Stimulated activated CD4-positive, alpha-beta T cell treated with anti-CD3 and anti-CD28 coated beads, TNF-alpha, amount 100 ng/mL, for 48 hours (primary cell): Measurements from ENCODE around the gene ACER2.

ENCODE experiments used
- DNase-seq, 3 donors: peaks; one replicate each; pipeline ENCODE4 v3.0.0-alpha.2; 2020; ENCODE audit warnings: low read depth in 3 of 3

ACER2 gene

GRCh38 chr9:19456426-19456825 lies 47.6 kb downstream of the ACER2 start:
- no peak for DNase-seq

- peak; percentile 22 to 51 (median 22) for DNase-seq
Measured at GRCh38 chr9:19456996-19457692, 48.3 kb downstream of the ACER2 start.

- DNase-seq, result no peak
Measured at GRCh38 chr9:19457693-19458009, 48.8 kb downstream of the ACER2 start.

- no peak for DNase-seq
Measured at GRCh38 chr9:19460243-19460642, 51.4 kb downstream of the ACER2 start.

DNA sequence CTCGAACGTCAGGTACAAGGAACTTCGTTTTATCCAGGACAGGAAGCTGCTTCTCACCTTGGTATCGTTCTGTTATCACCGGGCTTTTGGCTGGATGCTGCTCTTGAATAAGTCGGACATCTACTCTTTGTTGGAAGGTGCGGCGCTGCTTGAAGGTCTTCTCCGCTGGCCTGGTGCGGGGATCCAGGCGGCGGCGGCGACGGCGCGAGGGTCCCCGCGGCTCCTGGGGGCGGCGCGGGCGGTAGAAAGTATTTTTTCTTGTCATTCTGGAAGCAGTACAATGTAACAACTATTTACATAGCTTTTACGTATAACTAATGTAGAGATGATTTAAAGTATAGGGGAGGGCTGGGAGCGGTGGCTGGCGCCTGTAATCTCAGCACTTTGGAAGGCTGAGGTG lies 52.3 kb downstream of the ACER2 start:
- DNase-seq, result no peak

GRCh38 chr9:19464061-19464763 lies 55.4 kb downstream of the ACER2 start:
- DNase-seq, result no peak

- DNase-seq, result peak; percentile 35 to 55 (median 48)
Measured at GRCh38 chr9:19464764-19465585, 56.2 kb downstream of the ACER2 start.

DNA sequence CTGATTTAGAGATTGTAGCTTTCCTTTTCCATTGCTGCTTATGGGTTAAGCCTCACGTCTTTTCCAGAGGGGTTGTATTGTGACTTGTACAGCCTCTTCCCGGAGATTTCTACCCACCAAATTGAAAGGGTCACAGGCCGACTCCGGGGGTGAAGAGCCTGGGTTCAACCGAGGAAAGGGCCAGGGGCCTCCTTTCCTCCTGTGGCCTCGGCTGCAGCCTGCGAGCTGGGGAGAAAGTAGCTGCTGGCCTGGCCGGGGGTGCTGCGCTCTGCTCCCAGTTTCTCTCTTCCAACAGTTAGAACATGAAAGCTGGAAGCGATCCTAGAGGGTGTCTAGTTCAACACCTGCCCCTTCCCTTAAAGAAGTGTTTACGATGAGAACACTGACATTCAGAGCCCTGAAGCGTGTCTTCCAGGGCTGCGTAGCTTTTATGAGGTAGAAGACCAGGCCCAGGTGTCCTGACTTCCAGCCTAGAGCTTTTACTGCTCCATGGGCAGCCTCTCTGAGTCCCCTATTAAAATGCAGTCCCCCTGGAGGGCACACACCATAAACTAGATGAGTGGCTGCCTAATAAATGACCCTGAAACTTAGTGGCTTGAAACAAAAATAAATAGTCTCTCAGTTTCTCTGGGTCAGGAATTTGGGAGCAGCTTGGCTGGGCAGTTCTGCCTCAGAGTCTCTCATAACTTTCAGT lies 56.9 kb downstream of the ACER2 start:
- DNase-seq, result no peak

- no peak for DNase-seq
Measured at GRCh38 chr9:19466280-19466639, 57.5 kb downstream of the ACER2 start.

DNA sequence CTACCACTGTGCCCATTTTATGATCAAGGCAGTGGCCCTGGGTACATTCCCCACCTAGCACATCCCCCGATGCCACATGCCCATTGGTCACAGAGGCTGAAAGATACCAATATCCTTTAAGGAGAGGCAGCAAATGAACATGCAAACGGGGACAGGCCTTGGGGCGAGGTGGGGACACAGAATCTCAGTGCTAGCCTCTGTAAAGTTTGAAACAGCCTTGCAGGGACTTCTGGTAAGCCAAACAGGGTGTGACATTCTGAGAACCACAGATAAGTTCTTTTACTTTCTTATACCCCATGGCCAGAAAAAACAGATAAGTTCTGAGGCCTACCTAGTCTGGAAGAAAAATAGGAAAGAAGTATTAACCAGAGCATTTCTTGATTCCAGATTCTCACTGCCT lies 60.5 kb downstream of the ACER2 start:
- no peak for DNase-seq

DNA sequence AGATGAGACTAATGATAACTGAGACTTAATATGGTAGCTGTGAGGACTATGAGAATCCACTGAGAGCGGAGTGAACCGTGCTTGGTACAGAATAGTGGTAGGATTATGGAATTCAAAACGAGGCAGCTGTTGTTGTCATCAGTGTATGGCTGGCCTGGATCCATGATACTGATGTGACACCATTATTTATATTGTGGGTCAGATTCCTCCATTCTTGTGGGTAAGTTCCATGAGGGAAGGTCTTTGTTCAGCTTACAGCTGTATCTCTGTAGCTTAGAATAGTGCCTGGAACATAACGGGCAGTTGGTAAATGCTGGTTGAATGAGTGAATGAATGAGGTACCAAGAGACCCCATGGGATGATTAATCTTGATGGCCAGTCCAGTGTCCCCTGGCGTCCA lies 61.8 kb downstream of the ACER2 start:
- no peak for DNase-seq

DNA sequence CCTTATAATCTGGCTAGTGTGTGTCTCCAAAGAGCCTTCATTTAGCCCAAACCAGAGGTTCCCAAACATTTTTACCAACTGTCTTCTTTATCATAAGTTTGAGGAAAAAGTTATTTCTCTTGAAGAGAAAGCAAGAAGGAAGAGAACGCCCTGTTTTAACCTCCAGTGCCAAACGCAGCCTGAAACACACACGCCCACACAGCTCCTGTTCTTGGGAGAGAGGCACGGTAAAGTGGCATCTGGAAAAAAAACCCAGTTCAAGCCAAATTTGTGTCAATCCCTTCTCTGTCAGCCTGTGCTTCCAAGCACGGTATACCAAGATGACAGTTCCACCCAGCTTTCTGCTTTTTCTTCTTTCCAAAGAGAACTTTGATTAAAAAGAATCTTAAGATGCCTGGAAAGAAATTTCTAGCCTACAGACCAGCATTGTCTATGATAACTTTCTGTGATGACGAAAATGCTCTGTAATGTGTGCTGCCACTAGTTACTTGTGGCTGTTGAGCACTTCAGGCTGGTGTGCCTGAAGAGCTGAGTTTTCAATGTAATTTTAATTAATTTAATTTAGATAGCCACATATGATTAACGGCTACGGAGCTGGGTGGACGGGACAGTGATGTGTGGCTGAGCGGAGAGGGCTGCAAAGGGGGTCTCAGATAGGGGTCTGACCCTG lies 62.3 kb downstream of the ACER2 start:
- DNase-seq, result no peak

GRCh38 chr9:19471737-19472648 lies 63.2 kb downstream of the ACER2 start:
- DNase-seq, result peak; percentile 35 to 45 (median 36)

- no peak for DNase-seq
Measured at GRCh38 chr9:19473605-19474004, 64.8 kb downstream of the ACER2 start.

DNA sequence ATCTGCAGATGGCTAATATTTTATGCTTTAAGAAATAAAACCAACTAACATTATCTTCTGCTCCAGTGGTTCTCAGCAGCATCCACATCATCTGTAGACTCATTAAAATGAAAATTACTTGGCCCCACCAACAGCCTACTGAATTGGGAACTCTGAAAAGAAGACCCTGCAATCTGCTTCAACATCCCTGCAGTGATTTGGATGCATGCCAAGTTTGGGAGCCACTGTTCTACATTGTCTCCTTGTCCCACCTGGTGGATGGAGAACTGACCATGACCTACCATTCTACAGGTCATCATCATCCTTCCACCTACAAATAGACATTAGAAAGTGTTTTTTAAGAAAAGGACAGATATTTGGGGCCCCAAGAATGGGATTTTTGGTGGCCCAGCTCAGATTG lies 71.1 kb downstream of the ACER2 start:
- no peak for DNase-seq

DNA sequence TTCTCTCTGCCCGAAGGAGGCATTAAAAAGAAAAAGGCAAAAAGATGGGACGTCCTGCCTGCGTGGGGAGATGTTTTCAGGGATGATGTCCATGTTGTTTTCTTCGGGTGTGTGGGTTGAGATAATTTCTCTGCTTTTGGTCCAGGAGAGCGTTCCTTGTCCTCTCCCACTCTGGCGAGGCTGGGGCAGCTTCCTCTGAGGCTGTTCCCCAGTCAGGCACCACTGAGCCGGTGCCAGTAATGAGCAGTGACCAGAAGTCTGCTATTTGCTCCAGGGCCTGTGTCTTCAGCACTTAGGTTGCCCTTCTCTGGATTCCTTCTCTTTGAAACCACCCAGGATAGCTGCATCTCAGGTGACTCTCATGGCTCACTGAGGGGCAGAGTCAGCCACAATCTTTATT lies 71.5 kb downstream of the ACER2 start:
- DNase-seq, result no peak

DNA sequence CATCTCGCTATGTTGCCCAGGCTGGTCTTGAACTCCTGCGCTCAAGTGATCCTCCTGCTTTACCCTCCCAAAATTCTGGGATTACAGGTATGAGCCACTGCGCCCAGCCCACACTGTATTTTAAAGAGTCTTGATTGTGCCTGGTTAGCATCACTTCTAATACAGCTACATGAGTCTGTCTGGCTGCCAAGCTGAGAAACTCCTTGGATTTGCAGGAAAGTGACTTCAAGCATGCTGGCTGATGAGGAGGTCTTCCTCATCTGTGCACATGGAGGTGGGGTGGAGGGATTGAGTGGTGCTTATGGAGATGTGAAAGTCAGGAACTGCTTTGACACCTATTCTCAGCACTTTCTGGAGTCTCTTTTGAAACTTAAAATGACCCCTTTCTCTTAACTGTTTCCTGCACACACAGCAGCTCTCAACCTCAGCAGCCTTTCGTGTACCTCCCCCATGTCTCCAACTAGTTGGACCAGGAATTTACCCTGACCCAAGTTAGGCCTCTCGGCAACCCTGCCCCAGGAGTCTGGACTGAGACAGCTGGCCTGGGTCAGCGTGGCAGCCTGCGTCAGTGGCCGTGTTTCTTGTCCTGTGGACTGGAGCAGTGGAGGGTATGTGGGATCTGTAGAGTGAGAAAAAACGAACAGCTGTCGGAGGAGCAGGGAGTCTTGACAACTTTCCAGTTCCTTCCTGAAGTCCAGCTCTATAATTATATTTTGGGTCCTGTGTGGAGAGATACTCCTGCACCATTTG lies 72.5 kb downstream of the ACER2 start:
- no peak for DNase-seq

- no peak for DNase-seq
Measured at GRCh38 chr9:19481971-19482404, 73.2 kb downstream of the ACER2 start.

GRCh38 chr9:19484699-19485098 lies 75.9 kb downstream of the ACER2 start:
- no peak for DNase-seq

DNA sequence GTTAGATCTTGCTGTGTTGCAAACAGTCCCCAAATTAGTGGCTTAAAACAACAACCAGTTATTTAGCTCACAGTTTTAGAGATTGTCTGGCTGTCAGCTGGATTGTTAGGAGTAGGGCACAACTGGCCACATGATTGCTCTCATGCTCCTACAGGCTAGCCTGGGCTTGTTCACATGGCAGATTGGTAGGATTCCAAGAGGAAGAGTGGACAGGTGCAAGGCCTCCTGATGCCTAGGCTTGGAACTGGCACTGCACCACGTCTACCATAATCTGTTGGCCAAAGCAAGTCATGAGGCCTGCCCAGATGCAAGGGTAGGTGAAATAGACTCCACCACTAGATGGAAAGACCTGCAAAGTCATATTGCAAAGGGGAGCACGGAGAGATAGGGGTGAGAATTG lies 76.4 kb downstream of the ACER2 start:
- no peak for DNase-seq
